ENCODE results near the gene FMOD.

DNA sequence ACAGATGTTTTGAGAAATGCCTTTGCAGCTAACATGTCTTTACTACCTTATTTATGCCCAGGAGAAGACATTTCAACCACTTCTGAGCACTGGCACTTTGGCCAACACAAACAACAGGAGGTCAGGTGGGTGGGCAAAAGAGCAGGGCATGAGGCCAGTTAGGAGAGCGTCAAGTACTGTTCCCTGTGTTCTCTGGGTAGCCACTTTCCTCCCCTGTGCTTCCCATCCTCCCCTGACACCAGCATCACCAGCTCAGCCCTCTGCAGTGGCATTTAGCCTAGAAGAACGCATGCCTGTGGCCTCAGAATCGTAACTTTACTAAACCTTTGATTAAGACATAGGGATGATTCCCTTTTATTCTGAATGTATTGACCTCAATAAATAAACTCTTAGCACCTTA lies 27.3 kb downstream of the FMOD start:
- TF ChIP-seq, protein P1, sequence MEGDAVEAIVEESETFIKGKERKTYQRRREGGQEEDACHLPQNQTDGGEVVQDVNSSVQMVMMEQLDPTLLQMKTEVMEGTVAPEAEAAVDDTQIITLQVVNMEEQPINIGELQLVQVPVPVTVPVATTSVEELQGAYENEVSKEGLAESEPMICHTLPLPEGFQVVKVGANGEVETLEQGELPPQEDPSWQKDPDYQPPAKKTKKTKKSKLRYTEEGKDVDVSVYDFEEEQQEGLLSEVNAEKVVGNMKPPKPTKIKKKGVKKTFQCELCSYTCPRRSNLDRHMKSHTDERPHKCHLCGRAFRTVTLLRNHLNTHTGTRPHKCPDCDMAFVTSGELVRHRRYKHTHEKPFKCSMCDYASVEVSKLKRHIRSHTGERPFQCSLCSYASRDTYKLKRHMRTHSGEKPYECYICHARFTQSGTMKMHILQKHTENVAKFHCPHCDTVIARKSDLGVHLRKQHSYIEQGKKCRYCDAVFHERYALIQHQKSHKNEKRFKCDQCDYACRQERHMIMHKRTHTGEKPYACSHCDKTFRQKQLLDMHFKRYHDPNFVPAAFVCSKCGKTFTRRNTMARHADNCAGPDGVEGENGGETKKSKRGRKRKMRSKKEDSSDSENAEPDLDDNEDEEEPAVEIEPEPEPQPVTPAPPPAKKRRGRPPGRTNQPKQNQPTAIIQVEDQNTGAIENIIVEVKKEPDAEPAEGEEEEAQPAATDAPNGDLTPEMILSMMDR (conservative IDR thresholded peaks at IDR 0.05; ENCODE audit: low read length), result no peak
- no peak for TF ChIP-seq EZH2phosphoT487 (IDR thresholded peaks at IDR 0.05; ENCODE audit: borderline replicate concordance)

All from Loucy (cell line).